Endothelial cell of umbilical vein (primary cell): Measurements from ENCODE around the gene PRC1. TPM values are rescaled to one million over a fixed set of nuclear protein-coding genes. Genes with fewer than 3 reads are reported as not detected.

ENCODE experiments used
- BruUV-seq: library from RNA; stranded (reverse); fragments of 400-500 nt; replicated peaks from 2 replicates; lab custom pipeline; 2021; lab: Mats Ljungman, UMichigan
- CTCF ChIA-PET: fragments of 300-600, 350-600 bp; sonication (Branson Sonifier 250); formaldehyde crosslinking; loops from one replicate; lab custom pipeline; 2021; ENCODE audit warnings: antibody characterized with exemption, inconsistent platforms; lab: Charles Lee
- POLR2A ChIA-PET: fragments of 300-600, 350-600 bp; sonication (Branson Sonifier 250); formaldehyde crosslinking; loops from one replicate; lab custom pipeline; 2021; ENCODE audit warnings: antibody characterized with exemption, inconsistent platforms; lab: Charles Lee
- DNase-seq: peaks from one replicate; pipeline ENCODE4 v3.0.0-alpha.2; 2011; ENCODE audit warnings: low read depth, low spot score
- FAIRE-seq: peaks from 2 replicates; lab custom pipeline; 2011; peaks lifted over from hg19 to GRCh38; lab: Jason Lieb, UNC
- H2AFZ ChIP-seq: 2 replicates; pipeline ENCODE4 v1.6.0; 2012; ENCODE audit warnings: low read depth, low read length, control low read depth, inconsistent platforms
- H3K27ac ChIP-seq: 2 replicates; pipeline ENCODE4 v1.5.1; 2011; ENCODE audit warnings: low read depth, mild to moderate bottlenecking, control low read depth, low read length, moderate library complexity; ENCODE audit not compliant: insufficient read depth
- H3K27me3 ChIP-seq, 2 experiments: 2 replicates each; pipeline versions ENCODE4 v1.6.0 to v1.6.1; 2011; ENCODE audit warnings: low read length in 2 of 2, mixed read lengths in 1 of 2; ENCODE audit not compliant: control insufficient read depth in 2 of 2, insufficient read depth in 2 of 2
- H3K36me3 ChIP-seq, 2 experiments: 2 replicates in 1 of 2; 3 replicates in 1 of 2; pipeline ENCODE4 v1.5.1; 2011; ENCODE audit warnings: low read length in 2 of 2, mild to moderate bottlenecking in 1 of 2, moderate library complexity in 1 of 2; ENCODE audit not compliant: control insufficient read depth in 2 of 2, insufficient read depth in 2 of 2; ENCODE audit errors: extremely low read depth in 1 of 2
- H3K4me1 ChIP-seq: 3 replicates; pipeline ENCODE4 v1.5.1; 2011; ENCODE audit warnings: mild to moderate bottlenecking, low read length; ENCODE audit not compliant: control insufficient read depth, insufficient read depth; ENCODE audit errors: extremely low read depth
- H3K4me2 ChIP-seq: 2 replicates; pipeline ENCODE4 v1.6.1; 2011; ENCODE audit warnings: low read length, control low read depth, mixed read lengths; ENCODE audit not compliant: insufficient read depth
- H3K4me3 ChIP-seq, 3 experiments: fragments of 200-600 bp in 1 of 3; sonication (generic), shearing (Covaris generic) in 1 of 3; replicated peaks in 1 of 3; 2 replicates each; pipeline ENCODE4 v1.5.1; 2011 to 2016; ENCODE audit warnings: control low read depth in 3 of 3, low read length in 3 of 3, mild to moderate bottlenecking in 2 of 3, inconsistent platforms in 1 of 3, low read depth in 1 of 3, moderate library complexity in 1 of 3; ENCODE audit not compliant: insufficient read depth in 1 of 3
- H3K79me2 ChIP-seq: 2 replicates; pipeline ENCODE4 v1.6.0; 2012; ENCODE audit warnings: low read length, inconsistent platforms; ENCODE audit not compliant: control insufficient read depth, insufficient read depth
- H3K9ac ChIP-seq: replicated peaks from 2 replicates; pipeline ENCODE3; 2011; ENCODE audit warnings: low read length, control low read depth; ENCODE audit not compliant: insufficient read depth; ENCODE audit errors: extremely low read depth
- H3K9me1 ChIP-seq: replicated peaks from 3 replicates; pipeline ENCODE4 v1.6.0; 2011; ENCODE audit warnings: mild to moderate bottlenecking, low read length; ENCODE audit not compliant: control insufficient read depth, insufficient read depth; ENCODE audit errors: extremely low read depth
- H3K9me3 ChIP-seq: replicated peaks from 2 replicates; pipeline ENCODE4 v1.5.1; 2012; ENCODE audit warnings: low read length, inconsistent platforms; ENCODE audit not compliant: control insufficient read depth, insufficient read depth
- H4K20me1 ChIP-seq: replicated peaks from 2 replicates; pipeline ENCODE3; 2011; ENCODE audit warnings: mild to moderate bottlenecking, low read length; ENCODE audit not compliant: control insufficient read depth, insufficient read depth; ENCODE audit errors: extremely low read depth
- CTCF ChIP-seq, 2 donors: IDR thresholded peaks; 1 replicate in 1 of 2; 2 replicates in 1 of 2; pipeline ENCODE4 v1.5.1; 2011; ENCODE audit warnings: low read length in 2 of 2, mild to moderate bottlenecking in 2 of 2, moderate library complexity in 2 of 2, control low read depth in 1 of 2, inconsistent platforms in 1 of 2, low read depth in 1 of 2; ENCODE audit not compliant: insufficient read depth in 1 of 2; ENCODE audit errors: extremely low read depth in 1 of 2
- EZH2 ChIP-seq: IDR thresholded peaks from 2 replicates; pipeline ENCODE4 v1.6.1; 2012; ENCODE audit warnings: borderline replicate concordance, low read depth, mild to moderate bottlenecking, moderate library complexity, low read length, inconsistent platforms; ENCODE audit not compliant: severe bottlenecking
- FOS ChIP-seq: IDR thresholded peaks from 2 replicates; pipeline ENCODE4 v1.6.1; 2011; ENCODE audit warnings: mild to moderate bottlenecking, low read length, moderate library complexity, borderline replicate concordance; ENCODE audit not compliant: insufficient read depth
- GATA2 ChIP-seq: IDR thresholded peaks from 2 replicates; pipeline ENCODE4 v1.7.0; 2011; ENCODE audit warnings: low read depth, mild to moderate bottlenecking, moderate library complexity, mixed read lengths, low read length; ENCODE audit not compliant: insufficient read length, insufficient read depth
- JUN ChIP-seq: IDR thresholded peaks from 2 replicates; pipeline ENCODE4 v1.6.1; 2011; ENCODE audit warnings: borderline replicate concordance, low read depth; ENCODE audit not compliant: insufficient read length, insufficient read depth
- MAX ChIP-seq: IDR thresholded peaks from 2 replicates; pipeline ENCODE4 v1.6.1; 2011; ENCODE audit not compliant: insufficient read depth, insufficient read length
- MYC ChIP-seq: IDR thresholded peaks from one replicate; pipeline ENCODE4 v1.6.1; 2011; ENCODE audit warnings: mild to moderate bottlenecking, low read depth, low read length
- POLR2A ChIP-seq: IDR thresholded peaks from 2 replicates; pipeline ENCODE4 v1.6.1; 2012; ENCODE audit warnings: low read depth, mild to moderate bottlenecking, control low read depth, low read length
- POLR2AphosphoS5 ChIP-seq: IDR thresholded peaks from 2 replicates; pipeline ENCODE4 v1.6.1; 2012; ENCODE audit warnings: low read depth, mild to moderate bottlenecking, control low read depth, low read length, moderate library complexity; ENCODE audit not compliant: insufficient read depth
- dilution Hi-C: fragments of 300-500 bp; cut with MboI; formaldehyde crosslinking; loops from one replicate; pipeline ENCODE4 v1.15.0; 2019; ENCODE audit warnings: low sequenced_read_pairs; ENCODE audit not compliant: extremely low pct_ligation_motif_present
- intact Hi-C: fragments of 100-400 bp; cut with micrococcal nuclease; formaldehyde crosslinking; loops from one replicate; pipeline ENCODE4 v1.10.0; 2022
- polyA plus RNA-seq, 4 experiments: library from polyadenylated mRNA; depleted of rRNA in 3 of 4; stranded (reverse) in 3 of 4; unstranded in 1 of 4; fragments of >200 nt; gene quantifications; 2 replicates each; pipeline versions ENCODE4 v1.2.1 to v1.2.3, GENCODE V29; 2011 to 2012; ENCODE audit warnings: missing spikeins in 1 of 4
- total RNA-seq: library from RNA; stranded (reverse); gene quantifications from 2 replicates; pipeline ENCODE4 v1.2.3, GENCODE V29; 2021

The PRC1 gene
- total and polyA plus RNA-seq, 2 donors (not counting 3 experiments of a cell fraction or from before 2014, with no cell fraction given), result 171 to 280 TPM

DNA sequence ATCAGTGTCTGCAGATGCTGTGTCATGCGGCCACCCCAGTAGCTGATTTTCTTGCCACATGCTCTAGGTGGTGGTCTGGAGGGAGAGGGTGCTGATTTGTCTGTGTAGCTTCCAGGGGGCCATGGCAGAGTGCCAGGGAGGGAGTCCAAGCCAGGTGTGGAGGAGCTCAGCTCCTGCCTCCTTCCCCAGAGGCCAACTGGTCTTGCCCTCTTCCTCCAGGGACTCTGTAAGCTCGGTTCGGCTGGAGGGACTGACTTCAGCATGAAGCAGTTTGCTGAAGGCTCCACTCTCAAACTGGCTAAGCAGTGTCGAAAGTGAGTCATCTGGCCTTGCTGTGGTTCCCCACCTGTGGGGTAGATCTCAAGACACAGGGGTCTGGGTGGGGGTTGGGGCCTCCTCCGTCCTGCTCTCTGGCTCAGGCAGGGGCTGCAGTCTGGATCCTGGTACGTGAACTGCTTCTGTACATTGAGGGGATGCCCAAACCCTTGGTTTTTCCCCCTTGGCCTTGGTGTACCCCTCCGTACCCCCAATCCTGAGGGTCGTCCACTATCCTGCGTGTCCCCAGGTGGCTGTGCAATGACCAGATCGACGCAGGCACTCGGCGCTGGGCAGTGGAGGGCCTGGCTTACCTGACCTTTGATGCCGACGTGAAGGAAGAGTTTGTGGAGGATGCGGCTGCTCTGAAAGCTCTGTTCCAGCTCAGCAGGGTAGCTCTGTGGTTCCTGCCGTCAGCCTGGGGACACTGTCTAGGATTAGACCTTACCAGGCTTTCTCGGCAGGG, 46.6 kb downstream of the PRC1 start:
- no peak for TF ChIP-seq CTCF (IDR thresholded peaks at IDR 0.05; ENCODE audit: extremely low read depth in 1 of 2, insufficient read depth in 1 of 2, low read depth in 1 of 2, low read length in 2 of 2)
- TF ChIP-seq FOS, result no peak
- TF ChIP-seq GATA2, result no peak
- no peak for TF ChIP-seq POLR2AphosphoS5
- no peak for TF ChIP-seq MYC
- TF ChIP-seq EZH2, result no peak
- TF ChIP-seq MAX, result no peak
- no peak for TF ChIP-seq JUN
- no peak for TF ChIP-seq POLR2A
- Histone ChIP-seq H3K4me2 (no peak overlapping the region), H3K36me3 (peaks cover 18 to 61% of the 10 kb centered on the region in 2 experiments), H3K27me3 (no peaks in the 10 kb centered on the region), H3K9ac (no peak overlapping the region), H3K4me3 (no peak overlapping the region), H4K20me1 (no peaks in the 10 kb centered on the region), H3K9me3 (no peaks in the 10 kb centered on the region), H3K79me2 (no peaks in the 10 kb centered on the region), H3K4me1 (peaks cover 10% of the 10 kb centered on the region), H3K9me1 (no peaks in the 10 kb centered on the region), H3K27ac (no peak overlapping the region), H2AFZ (no peak overlapping the region)
- BruUV-seq, result no TSS peak
- ChIA-PET CTCF (interaction anchor here (1.2 to 2.8 kb wide), 4 partner anchors 9 to 102 kb away, joined by 3 to 29 read pairs (median 14); partner anchors contain the start of genes HDDC3 and UNC45A), POLR2A (no interaction called here)
- intact Hi-C loops, result no loop called here
- dilution Hi-C loops, result no loop called here
- FAIRE-seq (no peak), DNase-seq (no peak)
